SK-N-SH treated with all-trans-retinoic acid at 6 μM for 48 hours (cell line): ENCODE measurements around the gene THSD4.

Source experiments
- ATAC-seq: fragments of 200-7000 bp; cut with Tn5 transposase; 3 replicates; pipeline ENCODE4 v1.9.1; 2020; ENCODE audit warnings: mild to moderate bottlenecking, moderate library complexity
- BACH2 ChIP-seq: fragments of 250-450 bp; sonication (Bioruptor Pico); IDR thresholded peaks from 2 replicates; pipeline ENCODE4 v1.9.0; 2021; ENCODE audit warnings: mild to moderate bottlenecking, borderline replicate concordance
- CREB5 ChIP-seq: fragments of 250-450 bp; sonication (Bioruptor Pico); IDR thresholded peaks from 2 replicates; pipeline ENCODE4 v1.5.1; 2020; ENCODE audit warnings: low read depth, mild to moderate bottlenecking, moderate library complexity
- CSDC2 ChIP-seq: fragments of 250-450 bp; sonication (Bioruptor Pico); IDR thresholded peaks from 2 replicates; pipeline ENCODE4 v1.5.0; 2020; ENCODE audit warnings: mild to moderate bottlenecking, moderate library complexity
- CSRNP3 ChIP-seq: fragments of 250-450 bp; sonication (Bioruptor Pico); IDR thresholded peaks from 2 replicates; pipeline ENCODE4 v1.5.1; 2021; ENCODE audit warnings: mild to moderate bottlenecking, moderate library complexity
- ESRRG ChIP-seq: fragments of 250-450 bp; sonication (Bioruptor Pico); IDR thresholded peaks from 2 replicates; pipeline ENCODE4 v1.6.1; 2021; ENCODE audit warnings: mild to moderate bottlenecking
- ISL1 ChIP-seq: fragments of 250-450 bp; sonication (Bioruptor Pico); IDR thresholded peaks from 2 replicates; pipeline ENCODE4 v2.1.2; 2022; ENCODE audit warnings: mild to moderate bottlenecking, moderate library complexity
- OSR1 ChIP-seq: fragments of 250-450 bp; sonication (Bioruptor Pico); IDR thresholded peaks from 2 replicates; pipeline ENCODE4 v1.8.0; 2022; ENCODE audit warnings: moderate library complexity, mild to moderate bottlenecking, inconsistent platforms
- POU6F1 ChIP-seq: fragments of 250-450 bp; sonication (Bioruptor Pico); IDR thresholded peaks from 2 replicates; pipeline ENCODE4 v1.8.0; 2021; ENCODE audit warnings: low read depth, mild to moderate bottlenecking, moderate library complexity, borderline replicate concordance
- PPARA ChIP-seq: fragments of 250-450 bp; sonication (Bioruptor Pico); IDR thresholded peaks from 2 replicates; pipeline ENCODE4 v1.5.0; 2020; ENCODE audit warnings: mild to moderate bottlenecking, borderline replicate concordance
- RARB ChIP-seq: fragments of 250-450 bp; sonication (Bioruptor Pico); IDR thresholded peaks from 2 replicates; pipeline ENCODE4 v1.8.0; 2021; ENCODE audit warnings: mild to moderate bottlenecking, moderate library complexity
- SNAI2 ChIP-seq: fragments of 250-450 bp; sonication (Bioruptor Pico); IDR thresholded peaks from 2 replicates; pipeline ENCODE4 v1.5.0; 2020; ENCODE audit warnings: mild to moderate bottlenecking, moderate library complexity
- TOX ChIP-seq: fragments of 250-450 bp; sonication (Bioruptor Pico); IDR thresholded peaks from 2 replicates; pipeline ENCODE4 v1.8.0; 2021; ENCODE audit warnings: mild to moderate bottlenecking, moderate library complexity, borderline replicate concordance
- ZC3H10 ChIP-seq: fragments of 250-450 bp; sonication (Bioruptor Pico); IDR thresholded peaks from 2 replicates; pipeline ENCODE4 v1.5.1; 2021; ENCODE audit warnings: mild to moderate bottlenecking, moderate library complexity
- ZFP30 ChIP-seq: fragments of 450-650 bp; formaldehyde crosslinking; IDR thresholded peaks from 2 replicates; pipeline ENCODE4 v1.5.0; 2022; ENCODE audit warnings: mild to moderate bottlenecking, moderate library complexity
- ZNF565 ChIP-seq: fragments of 450-650 bp; formaldehyde crosslinking; conservative IDR thresholded peaks from 2 replicates; pipeline ENCODE4 v1.5.0; 2020; ENCODE audit warnings: low read depth, mild to moderate bottlenecking, moderate library complexity
- ZNF70 ChIP-seq: fragments of 450-650 bp; formaldehyde crosslinking; IDR thresholded peaks from 2 replicates; pipeline ENCODE4 v1.5.0; 2020; ENCODE audit warnings: mild to moderate bottlenecking, moderate library complexity
- ZNF8 ChIP-seq: fragments of 450-650 bp; formaldehyde crosslinking; IDR thresholded peaks from 2 replicates; pipeline ENCODE4 v1.5.0; 2020; ENCODE audit warnings: mild to moderate bottlenecking, moderate library complexity
- TF ChIP-seq, protein P1 (sequence below): fragments of 250-450 bp; sonication (Bioruptor Pico); IDR thresholded peaks from 2 replicates; pipeline ENCODE4 v1.5.0; 2020; ENCODE audit warnings: mild to moderate bottlenecking, moderate library complexity

THSD4 gene

DNA sequence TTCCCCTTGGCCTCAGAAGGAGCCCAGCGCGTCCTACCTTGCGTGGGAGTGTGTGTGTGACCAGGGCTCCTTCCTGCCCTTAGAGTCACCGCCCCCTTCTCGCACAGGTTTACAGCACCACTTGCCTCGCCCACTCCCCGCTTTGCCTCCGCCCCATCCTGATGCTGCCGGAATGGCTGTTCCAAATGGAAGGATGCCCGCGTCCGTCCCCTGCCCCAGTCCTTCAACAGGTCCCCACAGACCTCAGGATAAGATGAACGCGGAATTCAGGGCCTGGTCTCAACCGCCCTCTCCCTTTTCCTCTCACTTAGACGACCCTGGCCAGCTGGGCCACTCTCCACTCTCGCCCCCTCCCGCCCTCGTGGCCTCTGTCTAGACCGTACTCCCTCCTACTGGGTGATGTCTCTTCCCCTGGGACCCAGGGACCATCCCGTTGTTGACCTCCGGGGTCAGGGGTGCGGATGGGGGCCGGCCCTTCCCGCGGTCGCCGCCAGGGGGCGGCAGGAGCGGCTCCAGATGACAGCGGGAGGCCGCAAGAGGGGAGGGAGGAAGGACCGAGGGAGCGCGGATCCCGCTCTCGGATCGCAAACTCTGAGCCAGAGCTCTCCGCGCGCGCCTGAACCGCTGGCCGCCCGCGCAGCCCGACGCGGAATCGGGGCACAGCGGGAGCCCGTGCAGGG, at the start of gene THSD4:
Gene THSD4, plus strand, starts transcription at position 585 of the 680 bp plus-strand sequence.
- TF ChIP-seq ZNF565 (CRISPR knock-in tag), result no peak
- peak; percentile 75; the same call in 1 of the 2 replicates for TF ChIP-seq POU6F1
- ATAC-seq, result peak; percentile 69

- no peak for ATAC-seq
- TF ChIP-seq CREB5 (CRISPR knock-in tag), result no peak
These were observed 48.3 kb upstream of the THSD4 start for GRCh38 chr15:71066983-71067382.

GRCh38 chr15:71069693-71070092, 45.6 kb upstream of the THSD4 start:
- no peak for ATAC-seq
- TF ChIP-seq CSRNP3 (CRISPR knock-in tag) (no peak), POU6F1 (no peak), BACH2 (CRISPR knock-in tag) (no peak), RARB (CRISPR knock-in tag) (no peak), ZC3H10 (CRISPR knock-in tag) (no peak), ZNF8 (CRISPR knock-in tag) (no peak), ZFP30 (CRISPR knock-in tag) (no peak), ISL1 (CRISPR knock-in tag) (no peak)
- TF ChIP-seq, protein P1, sequence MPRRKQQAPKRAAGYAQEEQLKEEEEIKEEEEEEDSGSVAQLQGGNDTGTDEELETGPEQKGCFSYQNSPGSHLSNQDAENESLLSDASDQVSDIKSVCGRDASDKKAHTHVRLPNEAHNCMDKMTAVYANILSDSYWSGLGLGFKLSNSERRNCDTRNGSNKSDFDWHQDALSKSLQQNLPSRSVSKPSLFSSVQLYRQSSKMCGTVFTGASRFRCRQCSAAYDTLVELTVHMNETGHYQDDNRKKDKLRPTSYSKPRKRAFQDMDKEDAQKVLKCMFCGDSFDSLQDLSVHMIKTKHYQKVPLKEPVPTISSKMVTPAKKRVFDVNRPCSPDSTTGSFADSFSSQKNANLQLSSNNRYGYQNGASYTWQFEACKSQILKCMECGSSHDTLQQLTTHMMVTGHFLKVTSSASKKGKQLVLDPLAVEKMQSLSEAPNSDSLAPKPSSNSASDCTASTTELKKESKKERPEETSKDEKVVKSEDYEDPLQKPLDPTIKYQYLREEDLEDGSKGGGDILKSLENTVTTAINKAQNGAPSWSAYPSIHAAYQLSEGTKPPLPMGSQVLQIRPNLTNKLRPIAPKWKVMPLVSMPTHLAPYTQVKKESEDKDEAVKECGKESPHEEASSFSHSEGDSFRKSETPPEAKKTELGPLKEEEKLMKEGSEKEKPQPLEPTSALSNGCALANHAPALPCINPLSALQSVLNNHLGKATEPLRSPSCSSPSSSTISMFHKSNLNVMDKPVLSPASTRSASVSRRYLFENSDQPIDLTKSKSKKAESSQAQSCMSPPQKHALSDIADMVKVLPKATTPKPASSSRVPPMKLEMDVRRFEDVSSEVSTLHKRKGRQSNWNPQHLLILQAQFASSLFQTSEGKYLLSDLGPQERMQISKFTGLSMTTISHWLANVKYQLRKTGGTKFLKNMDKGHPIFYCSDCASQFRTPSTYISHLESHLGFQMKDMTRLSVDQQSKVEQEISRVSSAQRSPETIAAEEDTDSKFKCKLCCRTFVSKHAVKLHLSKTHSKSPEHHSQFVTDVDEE, result no peak

- no peak for ATAC-seq
- TF ChIP-seq RARB (CRISPR knock-in tag) (no peak), ZNF565 (CRISPR knock-in tag) (no peak), SNAI2 (CRISPR knock-in tag) (no peak), OSR1 (CRISPR knock-in tag) (no peak), ZNF70 (no peak), ISL1 (CRISPR knock-in tag) (no peak), ZFP30 (CRISPR knock-in tag) (no peak), TOX (CRISPR knock-in tag) (no peak), ESRRG (CRISPR knock-in tag) (no peak), CSDC2 (CRISPR knock-in tag) (no peak), PPARA (CRISPR knock-in tag) (no peak), POU6F1 (no peak), CSRNP3 (CRISPR knock-in tag) (no peak)
These were observed 43.7 kb upstream of the THSD4 start for GRCh38 chr15:71071529-71071928.
